ENCODE results near the gene NPPA.

NPPA gene

GRCh38 chr1:11802616-11802972 is 45.0 kb downstream of the NPPA start:
- peak overlapping the region; percentile 57 for H3K4me3 ChIP-seq (ENCODE audit: low read depth, low read length)
- TF ChIP-seq CTCF (IDR thresholded peaks at IDR 0.05; ENCODE audit: low read depth, low read length, missing control alignments): no peak
- no peak for DNase-seq (ENCODE audit: low read depth)

GRCh38 chr1:11800756-11801433 is 46.7 kb downstream of the NPPA start:
- no peak for TF ChIP-seq CTCF (IDR thresholded peaks at IDR 0.05; ENCODE audit: low read depth, low read length, missing control alignments)
- H3K4me3 ChIP-seq (ENCODE audit: low read depth, low read length): no peak overlapping the region
- no peak for DNase-seq (ENCODE audit: low read depth)

GRCh38 chr1:11800391-11800755 is 47.2 kb downstream of the NPPA start:
- no peak for TF ChIP-seq CTCF (IDR thresholded peaks at IDR 0.05; ENCODE audit: low read depth, low read length, missing control alignments)
- no peak overlapping the region for H3K4me3 ChIP-seq (ENCODE audit: low read depth, low read length)
- no peak for DNase-seq (ENCODE audit: low read depth)

- H3K4me3 ChIP-seq (ENCODE audit: low read depth, low read length): no peak overlapping the region
- no peak for TF ChIP-seq CTCF (IDR thresholded peaks at IDR 0.05; ENCODE audit: low read depth, low read length, missing control alignments)
- no peak for DNase-seq (ENCODE audit: low read depth)
These were observed 47.7 kb downstream of the NPPA start for GRCh38 chr1:11799896-11800295.

GRCh38 chr1:11799099-11799498 is 48.5 kb downstream of the NPPA start:
- no peak for TF ChIP-seq CTCF (IDR thresholded peaks at IDR 0.05; ENCODE audit: low read depth, low read length, missing control alignments)
- no peak for DNase-seq (ENCODE audit: low read depth)
- no peak overlapping the region for H3K4me3 ChIP-seq (ENCODE audit: low read depth, low read length)

- DNase-seq (ENCODE audit: low read depth): no peak
- no peak overlapping the region for H3K4me3 ChIP-seq (ENCODE audit: low read depth, low read length)
- no peak for TF ChIP-seq CTCF (IDR thresholded peaks at IDR 0.05; ENCODE audit: low read depth, low read length, missing control alignments)
These were observed 49.9 kb downstream of the NPPA start for GRCh38 chr1:11797525-11798216.

Data from GM12864 (cell line).